Measurements from ENCODE around the gene PTPN6.

DNA sequence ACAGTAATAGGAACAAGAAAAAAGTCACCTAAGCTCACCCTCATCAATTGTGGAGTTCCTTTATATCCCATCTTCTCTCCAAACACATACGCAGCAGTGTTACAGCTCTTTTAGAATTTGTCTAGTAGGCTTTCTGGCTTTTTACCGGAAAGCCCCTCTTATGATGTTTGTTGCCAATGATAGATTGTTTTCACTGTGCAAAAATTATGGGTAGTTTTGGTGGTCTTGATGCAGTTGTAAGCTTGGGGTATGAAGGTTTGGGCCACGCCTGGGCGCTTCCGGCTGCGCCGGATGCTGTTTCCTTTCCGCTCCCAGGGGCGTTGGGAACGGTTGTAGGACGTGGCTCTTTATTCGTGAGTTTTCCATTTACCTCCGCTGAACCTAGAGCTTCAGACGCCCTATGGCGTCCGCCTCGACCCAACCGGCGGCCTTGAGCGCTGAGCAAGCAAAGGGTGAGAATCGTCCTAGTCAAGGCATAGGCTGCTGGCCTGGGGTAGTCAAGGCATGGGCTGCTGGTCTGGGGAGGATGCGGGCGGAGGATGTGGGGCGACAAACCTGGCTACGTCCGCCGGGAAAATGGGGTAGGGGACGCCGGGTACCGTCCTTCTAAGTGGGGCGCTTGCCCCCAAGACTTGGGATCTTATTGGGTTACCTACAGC, 7.3 kb upstream of the PTPN6 start, which contains the start of the genes C12orf57 and RNU7-1:
- TF ChIP-seq, protein P1, sequence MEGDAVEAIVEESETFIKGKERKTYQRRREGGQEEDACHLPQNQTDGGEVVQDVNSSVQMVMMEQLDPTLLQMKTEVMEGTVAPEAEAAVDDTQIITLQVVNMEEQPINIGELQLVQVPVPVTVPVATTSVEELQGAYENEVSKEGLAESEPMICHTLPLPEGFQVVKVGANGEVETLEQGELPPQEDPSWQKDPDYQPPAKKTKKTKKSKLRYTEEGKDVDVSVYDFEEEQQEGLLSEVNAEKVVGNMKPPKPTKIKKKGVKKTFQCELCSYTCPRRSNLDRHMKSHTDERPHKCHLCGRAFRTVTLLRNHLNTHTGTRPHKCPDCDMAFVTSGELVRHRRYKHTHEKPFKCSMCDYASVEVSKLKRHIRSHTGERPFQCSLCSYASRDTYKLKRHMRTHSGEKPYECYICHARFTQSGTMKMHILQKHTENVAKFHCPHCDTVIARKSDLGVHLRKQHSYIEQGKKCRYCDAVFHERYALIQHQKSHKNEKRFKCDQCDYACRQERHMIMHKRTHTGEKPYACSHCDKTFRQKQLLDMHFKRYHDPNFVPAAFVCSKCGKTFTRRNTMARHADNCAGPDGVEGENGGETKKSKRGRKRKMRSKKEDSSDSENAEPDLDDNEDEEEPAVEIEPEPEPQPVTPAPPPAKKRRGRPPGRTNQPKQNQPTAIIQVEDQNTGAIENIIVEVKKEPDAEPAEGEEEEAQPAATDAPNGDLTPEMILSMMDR (IDR thresholded peaks at IDR 0.05) = no peak
- peak in 1 of 2 donors; percentile 68 for TF ChIP-seq POLR2A (IDR thresholded peaks at IDR 0.05)

Data from lower leg skin (tissue), 3 donors.